HepG2 (cell line): ENCODE measurements around the gene EP300. TPM values are rescaled to one million over a fixed set of nuclear protein-coding genes. Genes with fewer than 3 reads are reported as not detected.

Experiments used
- CBFB ChIP-seq: sonication (generic); formaldehyde crosslinking; IDR thresholded peaks from 2 replicates; pipeline ENCODE4 v1.4.0; 2020; ENCODE audit warnings: missing genetic modification reagents
- CCDC6 ChIP-seq: sonication (generic); formaldehyde crosslinking; IDR thresholded peaks from 2 replicates; pipeline ENCODE4 v1.8.1; 2022; ENCODE audit warnings: mild to moderate bottlenecking, missing genetic modification reagents, moderate library complexity
- CENPT ChIP-seq: sonication (generic); formaldehyde crosslinking; IDR thresholded peaks from 2 replicates; pipeline ENCODE4 v1.8.0; 2022; ENCODE audit warnings: low read depth, mild to moderate bottlenecking, moderate library complexity, missing genetic modification reagents
- ELF1 ChIP-seq: sonication (generic); formaldehyde crosslinking; IDR thresholded peaks from 2 replicates; pipeline ENCODE4 v1.4.0; 2020; ENCODE audit warnings: missing genetic modification reagents
- FOXO4 ChIP-seq: sonication (generic); formaldehyde crosslinking; conservative IDR thresholded peaks from 2 replicates; pipeline ENCODE4 v1.8.1; 2023; ENCODE audit warnings: missing genetic modification reagents
- HBP1 ChIP-seq: IDR thresholded peaks from 2 replicates; pipeline ENCODE4 v1.6.1; 2016; ENCODE audit warnings: low read depth, control low read depth
- IKZF5 ChIP-seq: IDR thresholded peaks from 2 replicates; pipeline ENCODE4 v1.6.1; 2018; ENCODE audit warnings: missing genetic modification reagents, mild to moderate bottlenecking, missing compliant biosample characterization
- MIXL1 ChIP-seq: IDR thresholded peaks from 2 replicates; pipeline ENCODE4 v1.6.1; 2016
- MTA1 ChIP-seq: sonication (generic); formaldehyde crosslinking; IDR thresholded peaks from 2 replicates; pipeline ENCODE4 v1.4.0; 2020; ENCODE audit warnings: missing genetic modification reagents, mild to moderate bottlenecking, borderline replicate concordance
- MYC ChIP-seq: sonication (generic); formaldehyde crosslinking; IDR thresholded peaks from 2 replicates; pipeline ENCODE4 v1.9.0; 2021; ENCODE audit warnings: missing genetic modification reagents, borderline replicate concordance
- POGZ ChIP-seq: sonication (generic); formaldehyde crosslinking; IDR thresholded peaks from 2 replicates; pipeline ENCODE4 v1.4.0; 2020; ENCODE audit warnings: mild to moderate bottlenecking, missing genetic modification reagents
- RBAK ChIP-seq: sonication (generic); formaldehyde crosslinking; IDR thresholded peaks from 2 replicates; pipeline ENCODE4 v1.5.1; 2020; ENCODE audit warnings: mild to moderate bottlenecking, missing genetic modification reagents
- SP1 ChIP-seq, 2 experiments: fragments of 450-650 bp in 1 of 2; sonication (generic) in 1 of 2; formaldehyde crosslinking in 1 of 2; IDR thresholded peaks; 2 replicates each; pipeline versions ENCODE4 v1.4.0 to v1.6.1; 2016 to 2020; ENCODE audit warnings: missing genetic modification reagents in 1 of 2
- TSC22D2 ChIP-seq: sonication (generic); formaldehyde crosslinking; IDR thresholded peaks from 2 replicates; pipeline ENCODE4 v1.5.1; 2020; ENCODE audit warnings: missing genetic modification reagents, mild to moderate bottlenecking, borderline replicate concordance
- ZNF143 ChIP-seq: sonication (generic); formaldehyde crosslinking; IDR thresholded peaks from 2 replicates; pipeline ENCODE4 v1.4.0; 2020; ENCODE audit warnings: missing genetic modification reagents
- ZNF224 ChIP-seq: sonication (generic); formaldehyde crosslinking; IDR thresholded peaks from 2 replicates; pipeline ENCODE4 v1.5.0; 2020; ENCODE audit warnings: mild to moderate bottlenecking, missing genetic modification reagents
- ZNF335 ChIP-seq: sonication (generic); formaldehyde crosslinking; IDR thresholded peaks from 2 replicates; pipeline ENCODE4 v1.4.0; 2020; ENCODE audit warnings: missing genetic modification reagents
- ZNF678 ChIP-seq: sonication (generic); formaldehyde crosslinking; IDR thresholded peaks from 2 replicates; pipeline ENCODE4 v1.4.0; 2020; ENCODE audit warnings: mild to moderate bottlenecking, missing genetic modification reagents
- ZSCAN29 ChIP-seq: sonication (generic); formaldehyde crosslinking; conservative IDR thresholded peaks from 2 replicates; pipeline ENCODE4 v1.4.0; 2020; ENCODE audit warnings: mild to moderate bottlenecking, missing genetic modification reagents
- polyA plus RNA-seq, 8 experiments: library from polyadenylated mRNA; depleted of rRNA in 3 of 8; stranded (reverse) in 7 of 8; unstranded in 1 of 8; fragments of >200 nt; fragmentation: Illumina TruSeq in 4 of 8; extraction: Trizol in 4 of 8; gene quantifications; 2 replicates each; pipeline versions ENCODE4 v1.2.1 to v1.2.3, GENCODE V29; 2011 to 2016; ENCODE audit warnings: low read depth in 4 of 8, missing spikeins in 1 of 8, mixed read lengths in 1 of 8; ENCODE audit not compliant: insufficient read depth in 1 of 8
- total RNA-seq, 5 experiments: library from RNA; depleted of rRNA; stranded (reverse); fragments of >200 nt; fragmentation: Illumina TruSeq; extraction: Trizol; gene quantifications; 2 replicates each; pipeline ENCODE4 v1.2.3, GENCODE V29; 2016; ENCODE audit warnings: low read depth in 1 of 5
- TF ChIP-seq, protein P1 (sequence below): sonication (generic); formaldehyde crosslinking; IDR thresholded peaks from 2 replicates; pipeline ENCODE4 v1.4.0; 2020; ENCODE audit warnings: missing genetic modification reagents
- TF ChIP-seq, protein P2 (sequence below): IDR thresholded peaks from 2 replicates; pipeline ENCODE4 v1.6.1; 2016; ENCODE audit warnings: mild to moderate bottlenecking, missing biosample characterization, missing genetic modification reagents

EP300 gene
- total and polyA plus RNA-seq, 2 of the 13 experiments (the other 11 are each of a cell fraction or from before 2014, with no cell fraction given): 13.6 to 14.9 TPM

- TF ChIP-seq, protein P1, sequence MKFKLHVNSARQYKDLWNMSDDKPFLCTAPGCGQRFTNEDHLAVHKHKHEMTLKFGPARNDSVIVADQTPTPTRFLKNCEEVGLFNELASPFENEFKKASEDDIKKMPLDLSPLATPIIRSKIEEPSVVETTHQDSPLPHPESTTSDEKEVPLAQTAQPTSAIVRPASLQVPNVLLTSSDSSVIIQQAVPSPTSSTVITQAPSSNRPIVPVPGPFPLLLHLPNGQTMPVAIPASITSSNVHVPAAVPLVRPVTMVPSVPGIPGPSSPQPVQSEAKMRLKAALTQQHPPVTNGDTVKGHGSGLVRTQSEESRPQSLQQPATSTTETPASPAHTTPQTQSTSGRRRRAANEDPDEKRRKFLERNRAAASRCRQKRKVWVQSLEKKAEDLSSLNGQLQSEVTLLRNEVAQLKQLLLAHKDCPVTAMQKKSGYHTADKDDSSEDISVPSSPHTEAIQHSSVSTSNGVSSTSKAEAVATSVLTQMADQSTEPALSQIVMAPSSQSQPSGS: peak; percentile 30; the same call in 1 of the 2 replicates
- TF ChIP-seq ZNF143 (no peak), MIXL1 (CRISPR knock-in tag) (peak; percentile 58; the same call in 1 of the 2 replicates), RBAK (no peak), IKZF5 (peak; percentile 61; the same call in 1 of the 2 replicates), ZSCAN29 (CRISPR knock-in tag) (peak; percentile 82), ZNF678 (CRISPR knock-in tag) (no peak), CENPT (CRISPR knock-in tag) (no peak), TSC22D2 (CRISPR knock-in tag) (no peak), MTA1 (CRISPR knock-in tag) (peak; percentile 44; the same call in 1 of the 2 replicates), SP1 (IDR thresholded peaks at IDR 0.05) (no peak), SP1 (CRISPR knock-in tag; IDR thresholded peaks at IDR 0.05) (peak; percentile 53; the same call in 1 of the 2 replicates), ZNF224 (0 out of 2 replicates have a peak, but pooled peaks have one; percentile 52), FOXO4 (CRISPR knock-in tag) (no peak), ZNF335 (CRISPR knock-in tag) (no peak), CBFB (CRISPR knock-in tag) (no peak), ELF1 (CRISPR knock-in tag) (peak; percentile 17; the same call in 1 of the 2 replicates), MYC (CRISPR knock-in tag) (peak; percentile 50; the same call in 1 of the 2 replicates), CCDC6 (CRISPR knock-in tag) (0 out of 2 replicates have a peak, but pooled peaks have one; percentile 70), HBP1 (CRISPR knock-in tag) (no peak), POGZ (CRISPR knock-in tag) (no peak)
- TF ChIP-seq, protein P2, sequence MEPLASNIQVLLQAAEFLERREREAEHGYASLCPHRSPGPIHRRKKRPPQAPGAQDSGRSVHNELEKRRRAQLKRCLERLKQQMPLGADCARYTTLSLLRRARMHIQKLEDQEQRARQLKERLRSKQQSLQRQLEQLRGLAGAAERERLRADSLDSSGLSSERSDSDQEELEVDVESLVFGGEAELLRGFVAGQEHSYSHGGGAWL: no peak; the same call in 1 of the 2 replicates
Observed at GRCh38 chr22:41048791-41049717, 43.3 kb upstream of the EP300 start (continued).
